K562 (cell line): ENCODE measurements around the gene PNMT. TPM values are rescaled to one million over a fixed set of nuclear protein-coding genes. Genes with fewer than 3 reads are reported as not detected.
A peak's percentile ranks its signal among the peaks of the same experiment; 100 is the strongest.

Experiments used
- EP300 ChIP-seq: IDR thresholded peaks from 2 replicates; pipeline ENCODE4 v1.6.1; 2012; ENCODE audit warnings: low read length, improper control_type of control experiment
- ETV6 ChIP-seq, 3 experiments: fragments of 150-350 bp in 1 of 3; sonication (generic) in 1 of 3; formaldehyde crosslinking in 1 of 3; IDR thresholded peaks; 2 replicates each; pipeline versions ENCODE4 v1.6.1 to v1.8.0; 2014 to 2022; ENCODE audit warnings: borderline replicate concordance in 2 of 3, low read depth in 2 of 3, antibody characterized with exemption in 1 of 3, low read length in 1 of 3, mild to moderate bottlenecking in 1 of 3, missing genetic modification reagents in 1 of 3
- FIP1L1 ChIP-seq: fragments of 200-400 bp; formaldehyde crosslinking; IDR thresholded peaks from 2 replicates; pipeline ENCODE4 v1.6.1; 2018; ENCODE audit warnings: mild to moderate bottlenecking, low read depth, low read length; ENCODE audit not compliant: poor library complexity, severe bottlenecking
- FOXA1 ChIP-seq: fragments of 450-650 bp; IDR thresholded peaks from 2 replicates; pipeline ENCODE4 v1.6.1; 2016; ENCODE audit warnings: mild to moderate bottlenecking, borderline replicate concordance
- GATAD2A ChIP-seq: fragments of 450-650 bp; IDR thresholded peaks from 2 replicates; pipeline ENCODE4 v1.6.1; 2017
- HMGXB4 ChIP-seq: sonication (generic); formaldehyde crosslinking; IDR thresholded peaks from 2 replicates; pipeline ENCODE4 v1.8.1; 2023; ENCODE audit warnings: mild to moderate bottlenecking, missing genetic modification reagents
- HNRNPLL ChIP-seq: fragments of 200-400 bp; formaldehyde crosslinking; IDR thresholded peaks from 2 replicates; pipeline ENCODE4 v1.6.1; 2017; ENCODE audit warnings: low read length, low read depth, mild to moderate bottlenecking; ENCODE audit not compliant: poor library complexity, severe bottlenecking
- IRF2 ChIP-seq: sonication (generic); formaldehyde crosslinking; IDR thresholded peaks from 2 replicates; pipeline ENCODE4 v1.8.1; 2022; ENCODE audit warnings: mild to moderate bottlenecking, missing genetic modification reagents
- MED1 ChIP-seq: sonication (generic); formaldehyde crosslinking; IDR thresholded peaks from 2 replicates; pipeline ENCODE4 v1.8.1; 2023; ENCODE audit warnings: missing genetic modification reagents, borderline replicate concordance
- NFIX ChIP-seq: fragments of 250-450 bp; sonication (Bioruptor Pico); IDR thresholded peaks from 2 replicates; pipeline ENCODE4 v1.4.0; 2020; ENCODE audit warnings: low read depth, mild to moderate bottlenecking, moderate library complexity
- PHF20 ChIP-seq: fragments of 450-650 bp; IDR thresholded peaks from 2 replicates; pipeline ENCODE4 v1.6.1; 2018; ENCODE audit not compliant: partially characterized antibody
- PHTF2 ChIP-seq: fragments of 250-450 bp; sonication (Bioruptor Pico); IDR thresholded peaks from 2 replicates; pipeline ENCODE4 v1.5.0; 2021; ENCODE audit warnings: mild to moderate bottlenecking
- RNF2 ChIP-seq: sonication (generic); IDR thresholded peaks from 2 replicates; pipeline ENCODE4 v1.6.1; 2016
- SMAD3 ChIP-seq: fragments of 450-650 bp; formaldehyde crosslinking; conservative IDR thresholded peaks from 2 replicates; pipeline ENCODE4 v1.4.0; 2020; ENCODE audit warnings: mild to moderate bottlenecking
- STAT6 ChIP-seq: sonication (generic); formaldehyde crosslinking; IDR thresholded peaks from 2 replicates; pipeline ENCODE4 v1.8.1; 2023; ENCODE audit warnings: mild to moderate bottlenecking, missing genetic modification reagents
- XRCC5 ChIP-seq: fragments of 200-400 bp; formaldehyde crosslinking; IDR thresholded peaks from 2 replicates; pipeline ENCODE4 v1.6.1; 2017; ENCODE audit warnings: low read depth, mild to moderate bottlenecking, low read length
- ZNF644 ChIP-seq: fragments of 200-800 bp; sonication (Bioruptor generic); IDR thresholded peaks from 2 replicates; pipeline ENCODE4 v1.6.1; 2016; ENCODE audit warnings: low read depth, missing genetic modification characterization, missing compliant biosample characterization
- ZSCAN32 ChIP-seq: fragments of 450-650 bp; formaldehyde crosslinking; IDR thresholded peaks from 2 replicates; pipeline ENCODE4 v1.4.0; 2020; ENCODE audit warnings: mild to moderate bottlenecking, moderate library complexity
- polyA plus RNA-seq, 8 experiments: library from polyadenylated mRNA; depleted of rRNA in 4 of 8; stranded (reverse) in 5 of 8; unstranded in 3 of 8; fragments of >200 nt; fragmentation: Nextera tagmentation in 2 of 8; fragmentation: Illumina TruSeq in 1 of 8; extraction: Ambion mirVana in 2 of 8; extraction: Trizol in 1 of 8; gene quantifications; 2 replicates each; pipeline versions ENCODE4 v1.2.1 to v1.2.3, GENCODE V29; 2011 to 2014; ENCODE audit warnings: inconsistent platforms in 1 of 8, missing spikeins in 1 of 8
- total RNA-seq, 7 experiments: library from RNA; depleted of rRNA in 6 of 7; stranded (reverse); fragments of >200 nt in 6 of 7; fragmentation: Illumina TruSeq in 2 of 7; extraction: Trizol in 2 of 7; gene quantifications; 2 replicates each; pipeline versions ENCODE4 v1.2.1 to v1.2.3, GENCODE V29; 2011 to 2021; ENCODE audit warnings: low replicate concordance in 1 of 7
- TF ChIP-seq, protein P1 (sequence below): fragments of 450-650 bp; IDR thresholded peaks from 2 replicates; pipeline ENCODE4 v1.7.1; 2018; ENCODE audit warnings: mild to moderate bottlenecking, low read depth; ENCODE audit not compliant: partially characterized antibody

Gene PNMT
- total and polyA plus RNA-seq, 9 of the 15 experiments (the other 6 are each of a cell fraction or from before 2014, with no cell fraction given): 0.55 to 18.1 (median 5.8) TPM

DNA sequence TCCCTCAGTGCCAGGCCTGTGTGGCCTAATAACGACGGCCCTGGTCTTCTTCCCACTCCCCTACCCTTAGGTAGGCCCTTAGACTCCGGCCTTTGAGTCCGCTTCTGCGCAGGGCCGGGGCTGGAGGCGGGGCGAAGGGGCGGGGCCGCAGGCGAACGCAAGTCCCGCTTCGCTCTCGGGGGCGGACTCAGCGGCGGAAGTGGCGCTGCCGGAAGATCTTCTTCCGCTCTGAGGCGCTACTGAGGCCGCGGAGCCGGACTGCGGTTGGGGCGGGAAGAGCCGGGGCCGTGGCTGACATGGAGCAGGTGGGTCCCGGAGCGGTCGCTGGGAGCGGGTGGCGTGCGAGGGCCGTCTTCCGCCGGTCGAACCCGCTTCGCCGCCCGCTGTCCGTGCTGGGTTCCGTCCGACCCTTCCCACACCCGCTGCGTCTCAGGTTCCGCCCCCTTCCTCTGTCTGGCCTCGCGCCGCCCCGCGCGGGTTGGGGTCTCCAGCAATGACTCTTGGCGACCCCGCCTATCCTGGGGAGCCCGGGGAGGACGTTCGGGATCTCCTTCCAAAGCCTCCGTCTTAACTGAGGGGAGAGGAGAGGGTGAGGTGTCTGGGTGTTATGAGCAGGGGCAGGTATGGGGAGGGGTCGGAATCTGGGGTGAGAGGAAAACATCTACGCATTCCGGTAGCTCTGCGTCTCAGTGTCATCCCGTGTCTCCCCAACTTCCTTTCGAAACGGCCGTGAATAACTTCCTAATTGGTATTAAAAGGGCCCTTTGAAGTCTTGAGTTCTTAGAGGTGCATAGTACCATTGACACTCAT, 31.1 kb upstream of the PNMT start, which contains the start of gene STARD3 (continued):
- TF ChIP-seq, protein P1, sequence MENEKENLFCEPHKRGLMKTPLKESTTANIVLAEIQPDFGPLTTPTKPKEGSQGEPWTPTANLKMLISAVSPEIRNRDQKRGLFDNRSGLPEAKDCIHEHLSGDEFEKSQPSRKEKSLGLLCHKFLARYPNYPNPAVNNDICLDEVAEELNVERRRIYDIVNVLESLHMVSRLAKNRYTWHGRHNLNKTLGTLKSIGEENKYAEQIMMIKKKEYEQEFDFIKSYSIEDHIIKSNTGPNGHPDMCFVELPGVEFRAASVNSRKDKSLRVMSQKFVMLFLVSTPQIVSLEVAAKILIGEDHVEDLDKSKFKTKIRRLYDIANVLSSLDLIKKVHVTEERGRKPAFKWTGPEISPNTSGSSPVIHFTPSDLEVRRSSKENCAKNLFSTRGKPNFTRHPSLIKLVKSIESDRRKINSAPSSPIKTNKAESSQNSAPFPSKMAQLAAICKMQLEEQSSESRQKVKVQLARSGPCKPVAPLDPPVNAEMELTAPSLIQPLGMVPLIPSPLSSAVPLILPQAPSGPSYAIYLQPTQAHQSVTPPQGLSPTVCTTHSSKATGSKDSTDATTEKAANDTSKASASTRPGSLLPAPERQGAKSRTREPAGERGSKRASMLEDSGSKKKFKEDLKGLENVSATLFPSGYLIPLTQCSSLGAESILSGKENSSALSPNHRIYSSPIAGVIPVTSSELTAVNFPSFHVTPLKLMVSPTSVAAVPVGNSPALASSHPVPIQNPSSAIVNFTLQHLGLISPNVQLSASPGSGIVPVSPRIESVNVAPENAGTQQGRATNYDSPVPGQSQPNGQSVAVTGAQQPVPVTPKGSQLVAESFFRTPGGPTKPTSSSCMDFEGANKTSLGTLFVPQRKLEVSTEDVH: peak; percentile 70
- TF ChIP-seq FOXA1 (no peak), GATAD2A (peak; percentile 75; the same call in 1 of the 2 replicates), SMAD3 (CRISPR knock-in tag) (no peak), ETV6 (IDR thresholded peaks at IDR 0.05; ENCODE audit: borderline replicate concordance in 1 of 2, low read depth in 2 of 2, low read length in 1 of 2) (0 out of 4 replicates have a peak, but pooled peaks of 1 of the 2 experiments have one; percentile 13), ETV6 (CRISPR knock-in tag; IDR thresholded peaks at IDR 0.05; ENCODE audit: borderline replicate concordance) (no peak), XRCC5 (0 out of 2 replicates have a peak, but pooled peaks have one; percentile 53), MED1 (no peak), HNRNPLL (peak; percentile 78), ZNF644 (tag) (no peak), ZSCAN32 (no peak), FIP1L1 (peak; percentile 62), PHF20 (peak; percentile 87), STAT6 (CRISPR knock-in tag) (0 out of 2 replicates have a peak, but pooled peaks have one; percentile 80), NFIX (no peak), PHTF2 (CRISPR knock-in tag) (no peak), RNF2 (peak; percentile 52; the same call in 1 of the 2 replicates), IRF2 (CRISPR knock-in tag) (no peak), EP300 (0 out of 2 replicates have a peak, but pooled peaks have one; percentile 12), HMGXB4 (peak; percentile 67; the same call in 1 of the 2 replicates)
